GM19452 (cell line): Measurements from ENCODE around the gene CCDC194.

Source experiments
- ATAC-seq: cut with Tn5 transposase; IDR thresholded peaks from one replicate; pipeline ENCODE4 v1.9.1; 2021; ENCODE audit not compliant: unreplicated experiment

The CCDC194 gene

GRCh38 chr19:17406046-17406886, 12.3 kb upstream of the CCDC194 start:
- ATAC-seq: peak; percentile 19

- peak; percentile 69 for ATAC-seq
Observed at GRCh38 chr19:17405250-17406045, 11.5 kb upstream of the CCDC194 start, which contains the start of gene BST2. BST2 (minus strand) TSS chr19:17405630; CDS start chr19:17405575, 55 bp downstream.

- ATAC-seq: peak; percentile 9
Observed at GRCh38 chr19:17404621-17405249, 10.7 kb upstream of the CCDC194 start.

- ATAC-seq: no peak
Observed at GRCh38 chr19:17404015-17404414, 10.0 kb upstream of the CCDC194 start.

- ATAC-seq: no peak
Observed at GRCh38 chr19:17402982-17403855, 9.2 kb upstream of the CCDC194 start.

GRCh38 chr19:17401628-17402027, 7.6 kb upstream of the CCDC194 start:
- ATAC-seq: no peak

- no peak for ATAC-seq
Observed at GRCh38 chr19:17398902-17399527, 5.0 kb upstream of the CCDC194 start.

- no peak for ATAC-seq
Observed at GRCh38 chr19:17394891-17395415, 957 bp upstream of the CCDC194 start.

- no peak for ATAC-seq
Observed at GRCh38 chr19:17393002-17393401, 994 bp downstream of the CCDC194 start.

GRCh38 chr19:17391371-17392151, 2.4 kb downstream of the CCDC194 start:
- no peak for ATAC-seq

GRCh38 chr19:17390665-17391370, 3.2 kb downstream of the CCDC194 start:
- peak; percentile 92 for ATAC-seq

GRCh38 chr19:17389957-17390664, 3.9 kb downstream of the CCDC194 start:
- ATAC-seq: no peak

- ATAC-seq: no peak
Observed at GRCh38 chr19:17389288-17389687, 4.7 kb downstream of the CCDC194 start.

- ATAC-seq: no peak
Observed at GRCh38 chr19:17385878-17386611, 8.0 kb downstream of the CCDC194 start.

- ATAC-seq: no peak
Observed at GRCh38 chr19:17380426-17381138, 13.4 kb downstream of the CCDC194 start.

- no peak for ATAC-seq
Observed at GRCh38 chr19:17379221-17379631, 14.8 kb downstream of the CCDC194 start.
